ENCODE data around the gene AMH.

Gene AMH

DNA sequence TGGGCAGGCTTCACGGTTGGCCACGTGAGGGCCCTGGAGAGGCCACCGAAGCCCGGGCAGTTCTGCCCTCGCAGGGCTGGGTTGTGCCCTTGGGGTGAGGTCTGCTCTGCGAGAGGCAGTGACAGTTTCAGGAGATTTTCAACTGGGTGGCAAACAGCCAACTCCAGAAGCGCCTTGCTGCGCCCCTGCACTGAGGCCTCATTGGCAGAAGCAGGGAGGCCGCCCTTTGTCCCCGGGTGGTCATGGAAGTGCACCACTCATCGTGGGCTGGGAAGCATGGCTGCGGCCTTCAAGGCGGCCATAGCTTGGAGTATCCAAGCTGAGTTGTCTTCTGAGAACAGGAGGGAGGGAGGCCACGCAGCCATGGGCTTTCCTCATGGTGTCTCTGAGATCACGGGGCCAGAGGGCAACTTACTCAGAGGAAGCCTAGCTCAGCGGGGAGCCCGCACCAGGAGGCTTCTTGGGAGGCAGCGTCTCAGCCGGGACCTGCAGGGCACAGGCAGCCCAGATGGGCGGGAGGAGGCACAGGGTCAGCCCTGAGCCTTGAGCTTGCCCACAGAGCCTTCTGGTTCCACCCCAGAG lies 27.8 kb upstream of the AMH start:
- DNase-seq, result no peak

DNA sequence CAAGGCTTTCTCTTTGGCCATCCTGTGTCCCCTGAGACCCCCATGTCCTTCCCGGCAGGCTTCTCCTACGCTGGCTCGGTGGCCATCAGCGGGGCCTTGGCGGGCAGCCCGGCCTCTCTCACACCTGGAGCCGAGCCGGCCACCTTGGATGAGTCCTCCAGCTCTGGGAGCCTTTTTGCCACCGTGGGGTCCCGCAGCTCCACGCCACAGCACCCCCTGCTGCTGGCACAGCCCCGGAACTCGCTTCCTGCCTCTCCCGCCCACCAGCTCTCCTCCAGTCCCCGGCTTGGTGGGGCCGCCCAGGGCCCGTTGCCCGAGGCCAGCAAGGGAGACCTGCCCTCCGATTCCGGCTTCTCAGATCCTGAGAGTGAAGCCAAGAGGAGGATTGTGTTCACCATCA lies 27.2 kb upstream of the AMH start:
- DNase-seq, result no peak

DNA sequence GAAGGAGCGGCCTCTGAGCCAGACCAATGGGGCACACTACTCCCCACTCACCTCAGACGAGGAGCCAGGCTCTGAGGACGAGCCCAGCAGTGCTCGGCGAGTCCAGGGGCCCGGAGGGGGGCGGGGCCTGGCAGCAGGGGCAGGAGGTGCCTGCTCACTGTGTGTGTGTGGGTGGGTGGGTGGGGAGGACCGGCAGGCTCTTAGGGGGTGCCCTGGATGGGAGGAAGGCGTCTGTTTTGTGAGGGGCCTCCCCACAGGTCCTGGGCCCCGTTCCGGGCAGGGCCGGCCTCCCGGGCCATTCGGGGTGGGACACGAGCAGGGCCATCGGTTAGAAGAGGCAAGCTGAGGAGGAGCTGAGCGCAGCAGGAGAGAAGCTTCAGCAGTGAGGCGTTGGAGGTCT lies 25.7 kb upstream of the AMH start:
- DNase-seq, result no peak

DNA sequence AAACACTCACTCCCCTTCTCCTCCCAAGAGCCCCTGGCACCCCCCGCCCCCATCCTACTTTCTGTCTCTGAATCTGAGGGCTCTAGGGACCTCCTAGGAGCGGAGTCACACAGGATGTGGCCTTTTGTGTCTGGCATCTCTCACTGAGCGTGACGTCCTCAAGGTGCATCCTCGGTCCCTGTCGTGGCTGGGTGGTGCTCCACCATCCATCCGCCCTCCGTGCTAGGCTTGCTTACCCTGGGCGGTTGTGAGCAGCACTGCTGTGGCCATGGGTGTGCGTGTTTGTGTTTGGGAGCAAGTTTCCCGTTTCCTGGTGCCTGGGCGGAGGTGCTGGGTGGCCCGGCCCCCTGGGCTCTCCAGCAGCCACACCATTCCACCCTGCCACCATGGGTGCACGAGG lies 25.2 kb upstream of the AMH start:
- no peak for DNase-seq

DNA sequence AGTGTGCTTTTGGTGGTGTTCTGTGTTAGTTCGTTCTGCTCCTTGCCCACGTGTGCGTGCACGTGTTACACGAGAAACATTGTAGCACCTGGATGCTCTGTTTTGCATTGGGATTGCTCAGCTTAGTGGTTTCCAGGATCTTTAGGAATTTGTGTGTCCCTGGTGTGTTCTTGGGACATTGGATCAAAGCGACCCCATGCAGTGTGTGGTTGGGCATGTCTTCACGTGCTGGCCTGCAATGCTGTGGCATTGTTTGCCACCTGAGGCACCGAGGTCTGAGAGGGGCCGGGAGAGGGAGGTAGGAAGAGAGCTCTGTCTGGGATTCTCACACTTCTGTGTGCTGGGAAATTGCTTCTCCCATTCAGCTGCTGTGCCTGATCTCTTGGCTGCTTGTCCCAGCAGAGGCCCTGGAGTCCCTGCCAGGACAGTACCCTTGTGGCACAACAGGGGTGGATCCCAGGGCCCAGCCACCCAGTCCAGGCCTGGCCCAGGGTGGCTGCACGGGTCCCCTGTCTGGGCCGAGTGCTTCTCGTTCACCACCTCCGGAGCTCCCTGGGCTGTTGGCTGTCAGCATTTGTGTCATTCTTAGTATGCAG lies 24.3 kb upstream of the AMH start:
- no peak for DNase-seq

DNA sequence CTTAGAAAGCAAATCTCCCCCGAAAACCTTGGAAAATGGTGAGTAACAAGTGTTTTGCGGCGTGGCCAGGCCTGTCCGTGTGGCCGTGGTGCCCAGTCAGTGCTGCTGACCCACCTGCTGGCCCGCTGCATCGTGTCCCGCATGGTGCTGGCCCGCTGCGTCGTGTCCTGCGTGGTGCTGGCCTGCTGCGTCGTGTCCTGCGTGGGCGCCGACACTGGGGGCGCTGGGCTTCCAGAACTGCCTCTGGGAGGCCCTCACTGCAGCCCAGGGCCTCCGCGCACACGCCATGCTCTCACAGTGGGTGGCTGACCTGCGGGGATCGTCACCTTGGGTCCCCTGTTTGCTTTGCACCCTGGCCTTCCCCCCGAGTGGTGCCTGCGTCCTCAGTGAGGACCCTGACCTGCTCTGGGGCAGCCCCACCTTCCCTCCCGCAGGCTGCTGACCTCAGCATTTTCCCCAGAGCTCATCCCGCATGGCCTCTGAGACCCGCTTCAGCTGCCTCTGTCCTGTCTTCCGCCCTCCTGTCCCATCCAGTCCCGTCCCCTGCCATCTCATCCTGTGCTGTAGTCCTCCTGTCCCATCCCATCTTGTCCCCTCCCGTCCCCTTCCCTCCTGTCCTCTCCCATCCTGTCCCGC lies 23.6 kb upstream of the AMH start:
- DNase-seq, result no peak

DNA sequence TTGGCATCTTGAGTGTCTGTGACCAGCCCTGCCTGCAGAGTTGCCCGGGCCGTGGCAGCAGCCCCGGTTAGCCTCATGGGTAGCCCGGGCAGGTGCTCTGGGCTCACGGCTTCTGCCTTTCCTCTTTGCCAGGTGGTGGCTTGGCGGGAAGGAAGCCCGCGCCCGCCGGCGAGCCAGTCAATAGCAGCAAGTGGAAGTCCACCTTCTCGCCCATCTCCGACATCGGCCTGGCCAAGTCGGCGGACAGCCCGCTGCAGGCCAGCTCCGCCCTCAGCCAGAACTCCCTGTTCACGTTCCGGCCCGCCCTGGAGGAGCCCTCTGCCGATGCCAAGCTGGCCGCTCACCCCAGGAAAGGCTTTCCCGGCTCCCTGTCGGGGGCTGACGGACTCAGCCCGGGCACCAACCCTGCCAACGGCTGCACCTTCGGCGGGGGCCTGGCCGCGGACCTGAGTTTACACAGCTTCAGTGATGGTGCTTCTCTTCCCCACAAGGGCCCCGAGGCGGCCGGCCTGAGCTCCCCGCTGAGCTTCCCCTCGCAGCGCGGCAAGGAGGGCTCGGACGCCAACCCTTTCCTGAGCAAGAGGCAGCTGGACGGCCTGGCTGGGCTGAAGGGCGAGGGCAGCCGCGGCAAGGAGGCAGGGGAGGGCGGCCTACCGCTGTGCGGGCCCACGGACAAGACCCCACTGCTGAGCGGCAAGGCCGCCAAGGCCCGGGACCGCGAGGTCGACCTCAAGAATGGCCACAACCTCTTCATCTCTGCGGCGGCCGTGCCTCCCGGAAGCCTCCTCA lies 22.9 kb upstream of the AMH start:
- no peak for DNase-seq

DNA sequence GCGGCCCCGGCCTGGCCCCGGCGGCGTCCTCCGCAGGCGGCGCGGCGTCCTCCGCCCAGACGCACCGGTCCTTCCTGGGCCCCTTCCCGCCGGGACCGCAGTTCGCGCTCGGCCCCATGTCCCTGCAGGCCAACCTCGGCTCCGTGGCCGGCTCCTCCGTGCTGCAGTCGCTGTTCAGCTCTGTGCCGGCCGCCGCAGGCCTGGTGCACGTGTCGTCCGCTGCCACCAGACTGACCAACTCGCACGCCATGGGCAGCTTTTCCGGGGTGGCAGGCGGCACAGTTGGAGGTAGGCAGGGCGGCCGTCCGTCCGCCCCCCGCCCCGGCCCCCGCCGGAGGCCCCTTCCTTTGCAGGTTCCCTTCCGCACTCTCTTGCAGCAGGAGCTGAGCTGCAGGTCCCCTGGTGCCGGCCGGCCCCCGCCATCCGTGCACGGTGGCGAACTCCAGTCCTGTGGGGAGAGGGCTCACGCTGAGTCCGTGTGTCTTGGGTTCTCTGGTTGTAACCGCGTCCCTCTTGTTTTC lies 22.2 kb upstream of the AMH start:
- DNase-seq, result no peak

DNA sequence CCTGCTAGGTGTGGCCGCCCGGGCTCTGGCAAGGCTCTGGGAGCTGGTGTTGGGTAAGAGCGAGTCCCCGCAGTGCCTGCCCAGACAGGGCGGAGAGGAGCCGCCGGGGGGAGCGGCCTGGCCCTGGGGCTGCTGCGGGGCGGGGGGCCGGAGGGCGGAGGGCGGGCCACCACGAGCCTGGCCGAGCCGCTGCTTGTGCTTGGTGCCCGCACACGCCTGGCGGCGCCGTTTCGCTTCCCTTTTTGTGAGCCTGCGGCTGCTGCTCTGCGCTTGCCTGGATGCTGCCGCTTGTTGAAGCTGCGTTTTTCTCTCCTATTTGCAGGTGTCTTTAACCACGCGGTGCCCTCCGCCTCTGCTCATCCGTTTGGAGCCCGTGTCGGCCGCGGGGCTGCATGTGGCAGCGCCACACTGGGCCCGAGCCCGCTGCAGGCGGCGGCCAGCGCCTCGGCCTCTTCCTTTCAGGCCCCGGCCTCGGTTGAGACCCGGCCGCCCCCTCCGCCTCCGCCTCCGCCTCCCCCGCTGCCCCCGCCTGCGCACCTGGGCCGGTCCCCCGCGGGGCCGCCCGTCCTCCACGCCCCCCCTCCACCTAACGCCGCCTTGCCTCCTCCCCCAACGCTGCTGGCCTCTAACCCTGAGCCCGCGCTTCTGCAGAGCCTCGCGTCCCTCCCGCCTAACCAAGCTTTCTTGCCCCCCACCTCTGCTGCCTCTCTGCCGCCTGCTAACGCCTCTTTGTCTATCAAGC lies 21.5 kb upstream of the AMH start:
- DNase-seq, result no peak

DNA sequence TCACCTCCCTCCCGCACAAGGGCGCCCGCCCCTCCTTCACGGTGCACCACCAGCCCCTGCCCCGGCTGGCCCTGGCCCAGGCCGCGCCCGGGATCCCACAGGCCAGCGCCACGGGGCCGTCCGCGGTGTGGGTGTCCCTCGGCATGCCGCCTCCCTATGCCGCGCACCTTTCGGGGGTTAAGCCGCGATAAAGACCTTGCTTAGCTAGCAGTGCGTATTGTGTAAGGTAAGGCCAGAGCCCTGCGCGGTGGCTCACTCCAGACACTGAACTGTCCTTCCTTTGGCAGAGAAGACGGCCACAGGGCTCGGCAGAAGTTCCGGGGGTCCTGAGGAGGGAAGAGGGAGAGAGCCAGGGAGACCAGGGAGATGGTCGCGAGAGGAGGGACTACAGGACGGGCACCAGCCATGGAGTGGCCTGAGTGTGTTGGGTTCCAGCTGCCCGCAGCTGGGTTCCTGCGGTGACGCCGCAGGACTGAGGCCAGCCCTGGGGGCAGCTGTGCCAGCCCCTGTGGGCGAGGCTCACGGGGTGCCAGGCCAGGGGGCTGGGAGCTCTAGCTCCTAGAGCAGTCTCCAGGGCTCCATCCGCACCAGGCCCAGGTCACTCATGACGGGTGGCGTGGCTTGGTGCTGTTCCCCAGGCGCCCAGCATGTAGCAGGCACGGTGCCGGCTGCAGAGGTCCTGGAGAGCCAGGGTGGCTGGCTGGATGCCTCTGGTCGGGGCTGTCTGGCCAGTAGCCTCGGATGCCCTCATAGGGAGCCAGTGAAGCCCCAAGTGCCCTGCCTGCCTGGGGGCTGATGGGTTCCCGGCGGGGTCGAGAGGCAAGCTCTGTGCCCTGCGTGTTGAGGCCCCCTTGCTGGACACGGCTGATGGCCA lies 20.7 kb upstream of the AMH start:
- no peak for DNase-seq

DNA sequence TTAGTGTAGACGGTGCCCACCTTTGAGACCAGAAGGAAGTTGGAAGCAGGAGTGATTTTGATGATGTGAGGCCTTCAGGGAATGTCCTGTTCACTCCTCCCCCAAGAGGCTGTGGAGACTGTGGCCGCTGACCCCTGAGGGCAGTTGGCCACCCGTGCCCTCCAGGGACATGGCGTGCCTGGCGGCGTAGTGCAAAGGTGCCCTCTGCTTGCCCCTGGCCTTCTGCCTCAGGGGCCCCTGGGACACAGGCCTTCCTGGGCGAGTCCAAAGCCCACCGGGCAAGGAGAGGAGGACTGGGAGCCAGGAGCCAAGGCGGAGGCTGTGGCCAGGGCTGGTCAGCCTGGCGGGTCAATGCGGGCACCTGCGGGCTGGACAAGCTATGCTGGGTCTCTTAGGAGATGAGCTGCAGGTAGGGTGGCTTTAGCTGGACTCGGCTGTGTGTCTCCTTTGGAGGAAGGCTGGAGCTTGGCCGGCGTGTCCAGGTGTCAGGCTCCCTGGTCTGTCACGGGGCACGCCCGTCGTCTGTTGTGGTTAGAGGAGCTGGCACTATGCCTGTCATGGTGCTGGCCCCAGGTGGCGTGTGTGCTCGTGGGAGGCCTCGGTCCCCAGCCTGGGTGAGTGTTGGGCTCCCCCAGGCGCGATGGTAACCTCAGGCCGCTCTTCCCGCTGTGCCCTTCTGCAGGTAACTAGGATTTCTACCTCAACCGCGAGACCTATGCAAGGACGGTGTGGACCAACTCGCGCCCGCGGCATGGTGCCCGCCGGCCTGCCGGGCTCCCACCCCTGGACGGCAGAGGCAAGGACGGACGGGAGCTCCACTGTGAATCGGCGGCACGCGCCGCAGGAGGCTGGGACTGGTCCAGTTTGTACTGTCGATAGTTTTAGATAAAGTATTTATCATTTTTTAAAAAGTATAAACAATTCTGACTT lies 19.8 kb upstream of the AMH start:
- DNase-seq, result no peak

DNA sequence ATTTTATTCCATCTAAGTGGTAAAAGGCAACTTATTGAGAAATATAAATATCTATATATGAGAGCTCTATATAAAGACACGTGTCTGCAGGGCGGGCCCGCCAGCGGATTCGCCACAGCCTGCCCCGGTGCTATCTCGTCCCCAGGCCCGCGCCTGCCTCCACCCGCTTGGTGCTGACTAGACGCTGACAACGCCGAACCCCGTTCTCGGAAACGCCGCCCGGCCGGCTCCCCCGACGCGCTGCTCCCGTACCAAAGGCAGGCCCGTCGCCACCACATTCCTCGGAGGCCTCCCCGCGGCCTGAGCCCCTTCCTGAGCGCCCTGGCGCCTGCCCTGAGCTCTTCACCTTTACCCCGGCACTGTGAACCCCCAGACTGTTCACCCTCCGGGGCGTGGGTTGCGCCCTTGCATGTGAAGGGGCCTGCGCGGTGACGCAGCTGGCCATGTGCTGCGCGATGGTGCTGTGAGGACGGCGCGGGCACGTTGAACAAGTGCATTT lies 19.0 kb upstream of the AMH start:
- DNase-seq, result no peak

DNA sequence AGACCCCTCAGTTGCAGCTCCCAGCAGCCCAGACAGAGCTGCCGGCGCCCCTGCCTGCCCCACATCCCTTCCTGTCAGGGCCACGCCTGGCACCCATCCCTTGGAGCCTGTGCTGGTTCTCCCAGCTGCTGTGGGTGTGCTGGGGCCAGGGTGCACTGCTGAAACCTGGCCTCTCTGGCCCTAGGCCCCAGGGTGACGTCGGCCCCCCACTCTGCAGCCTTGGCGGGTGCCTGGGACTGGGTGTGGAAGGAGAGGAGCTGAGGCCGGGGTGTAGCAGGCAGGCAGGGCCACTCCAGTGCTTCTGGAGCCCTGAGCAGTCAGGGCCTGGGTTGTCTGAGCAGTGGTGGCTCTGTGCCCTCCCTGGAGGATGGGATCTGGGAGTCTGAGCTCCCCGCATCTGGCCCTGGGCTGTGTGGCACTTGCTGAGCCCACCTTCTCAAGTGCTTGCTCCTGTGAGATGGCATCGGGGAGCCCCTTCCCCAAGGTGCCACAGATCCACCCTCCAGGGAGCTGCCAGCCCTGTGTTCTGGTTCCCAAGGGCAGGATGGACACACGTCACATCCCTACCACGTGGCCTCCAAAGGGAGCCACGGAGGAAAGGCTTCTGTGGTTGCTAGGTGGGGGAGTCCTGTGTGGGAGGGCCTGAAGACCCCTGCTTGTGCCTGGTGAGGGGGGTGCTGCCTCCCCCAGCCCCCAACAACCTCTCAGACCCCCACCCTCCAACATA lies 18.2 kb upstream of the AMH start:
- DNase-seq, result no peak

DNA sequence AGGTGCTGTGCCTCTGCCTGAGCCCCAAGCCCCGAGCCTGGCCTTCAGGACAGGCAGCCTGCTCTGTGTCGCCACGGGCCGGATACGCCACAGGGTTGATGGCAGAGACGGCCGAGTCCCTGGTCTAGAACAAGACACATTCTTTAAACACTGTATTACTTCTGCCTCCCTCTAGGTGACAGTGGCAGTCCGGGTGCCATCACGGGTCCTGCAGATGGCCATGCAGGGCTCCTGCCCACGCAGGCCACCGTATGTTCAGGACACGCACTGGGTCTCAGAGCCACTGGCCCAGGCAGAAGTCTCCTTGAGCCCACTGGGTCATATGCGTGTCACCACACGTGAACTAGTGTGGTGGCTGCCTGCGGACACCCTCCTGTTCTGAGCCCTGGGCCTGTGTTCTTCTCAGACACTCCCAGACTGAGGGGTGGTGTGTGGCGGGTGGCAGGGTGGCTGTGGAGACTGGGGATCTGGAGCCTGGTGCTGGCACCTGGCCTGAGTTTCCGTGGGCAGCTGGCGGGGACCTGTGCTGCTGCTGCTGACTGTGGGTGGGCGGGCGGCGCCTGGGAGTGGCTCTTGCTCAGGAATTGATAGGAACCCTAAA lies 17.4 kb upstream of the AMH start:
- no peak for DNase-seq

DNA sequence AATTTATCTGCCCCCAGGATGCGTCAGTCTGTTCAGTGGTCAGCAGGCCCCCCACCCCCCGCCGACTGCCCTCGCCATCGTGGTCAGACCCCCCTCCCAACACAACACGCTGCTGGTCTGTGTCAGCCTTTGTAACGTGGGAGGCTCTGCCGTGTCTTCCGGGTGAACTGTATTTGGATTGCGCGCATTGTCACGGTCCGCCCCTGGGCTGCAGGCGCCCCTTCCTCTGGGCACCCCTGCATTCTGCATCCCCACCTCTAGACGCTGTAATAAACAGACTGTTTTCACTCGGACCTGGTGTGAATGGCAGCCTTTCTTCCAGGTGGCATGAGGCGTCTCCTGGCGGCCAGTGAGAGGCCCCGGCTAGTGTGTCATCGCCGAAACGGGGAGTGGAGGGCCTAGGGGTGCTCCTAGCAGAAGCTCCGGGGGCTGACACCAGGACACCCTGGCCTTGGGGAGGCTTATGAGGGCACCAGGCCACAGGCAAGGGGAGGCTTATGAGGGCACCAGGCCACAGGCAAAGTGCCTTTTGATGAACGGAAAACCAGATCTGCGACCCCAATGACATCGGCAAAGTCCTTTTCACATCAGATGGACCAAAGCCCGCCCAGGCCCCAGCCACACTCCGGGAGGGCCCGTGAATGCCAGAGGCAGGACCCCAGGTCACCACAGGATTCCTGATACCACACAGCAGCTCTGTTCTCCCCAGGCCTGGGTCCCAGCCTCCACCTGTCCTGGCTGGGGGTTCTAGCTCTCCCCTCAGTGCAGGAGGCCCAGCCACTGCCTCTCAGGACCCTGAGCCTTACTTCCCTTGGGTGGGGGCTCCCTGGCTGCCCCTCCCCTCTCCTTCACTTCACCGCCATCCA lies 16.6 kb upstream of the AMH start:
- no peak for DNase-seq

DNA sequence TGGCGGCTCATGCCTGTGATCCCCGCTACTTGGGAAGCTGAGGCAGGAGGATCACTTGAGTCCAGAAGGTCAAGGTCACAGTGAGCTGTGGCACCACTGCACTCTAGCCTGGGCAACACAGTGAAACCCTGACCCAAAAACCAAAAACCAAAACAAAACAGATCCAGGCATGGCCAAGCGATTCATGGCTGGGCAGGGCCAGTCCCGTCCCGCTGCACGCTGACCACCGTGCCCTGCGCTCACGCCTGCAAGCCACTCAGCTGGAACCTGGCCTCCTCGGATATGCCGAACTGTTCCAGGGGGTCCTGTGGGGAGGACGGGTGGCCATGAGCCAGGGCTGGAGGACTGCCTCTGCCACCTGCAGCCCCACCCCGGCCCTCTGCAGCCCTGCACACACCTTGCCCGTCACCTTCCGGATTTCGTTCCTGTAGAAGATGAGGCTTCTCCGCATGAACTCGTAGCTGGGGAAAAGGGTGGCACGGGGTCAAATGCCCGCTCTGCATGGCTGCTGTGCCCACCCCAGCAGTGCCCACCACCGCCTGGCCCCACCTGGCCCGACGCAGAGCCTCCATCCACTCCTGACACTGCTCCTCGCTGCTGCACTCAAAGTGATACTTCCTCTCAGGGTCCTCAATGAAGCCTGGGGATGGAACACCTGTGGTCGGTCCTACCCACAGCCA lies 15.4 kb upstream of the AMH start:
- DNase-seq, result no peak

DNA sequence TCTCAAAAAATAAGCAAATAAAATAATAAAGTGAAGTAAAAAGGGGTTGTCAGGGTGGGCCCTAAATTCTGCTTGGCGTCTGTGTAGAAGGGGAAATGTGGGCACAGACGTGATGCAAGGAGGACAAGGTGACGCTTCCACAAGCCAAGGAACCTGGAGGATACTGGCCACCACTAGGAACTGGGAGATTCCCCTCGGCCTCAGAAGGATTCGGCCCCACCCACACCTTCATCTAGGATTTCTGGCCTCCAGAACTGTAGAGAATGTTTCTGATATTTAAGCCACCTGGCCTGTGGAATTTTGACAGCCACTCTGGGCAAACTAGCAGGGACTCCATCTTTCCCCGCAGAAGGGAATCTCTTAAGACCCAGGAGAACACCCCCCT lies 14.1 kb upstream of the AMH start:
- DNase-seq, result no peak
